Left renal pelvis (tissue), 4 donors: ENCODE measurements around the gene ACTRT3. TPM values are rescaled to one million over a fixed set of nuclear protein-coding genes. Genes with fewer than 3 reads are reported as not detected.

Experiments
- DNase-seq, 4 donors: peaks; one replicate each; pipeline ENCODE4 v3.0.0-alpha.2; 2013; ENCODE audit warnings: low read depth in 4 of 4, low spot score in 3 of 4
- polyA plus RNA-seq, 4 donors: library from polyadenylated mRNA; unstranded; fragments of 120-200 nt; gene quantifications; one replicate each; pipeline ENCODE4 v1.2.1, GENCODE V29; 2013; ENCODE audit not compliant: insufficient read length in 4 of 4

ACTRT3 gene
- polyA plus RNA-seq = 1 to 10 TPM; 3.4 to 5.3 (median 3.9) TPM

- DNase-seq = peak; percentile 44 to 61 (median 57)
Observed at GRCh38 chr3:169769287-169770181, at the start of gene ACTRT3. Gene ACTRT3 (minus strand): TSS chr3:169769561. CDS start chr3:169769520, 41 bp downstream.

GRCh38 chr3:169818316-169818715 is 49.0 kb upstream of the ACTRT3 start:
- DNase-seq = no peak

DNA sequence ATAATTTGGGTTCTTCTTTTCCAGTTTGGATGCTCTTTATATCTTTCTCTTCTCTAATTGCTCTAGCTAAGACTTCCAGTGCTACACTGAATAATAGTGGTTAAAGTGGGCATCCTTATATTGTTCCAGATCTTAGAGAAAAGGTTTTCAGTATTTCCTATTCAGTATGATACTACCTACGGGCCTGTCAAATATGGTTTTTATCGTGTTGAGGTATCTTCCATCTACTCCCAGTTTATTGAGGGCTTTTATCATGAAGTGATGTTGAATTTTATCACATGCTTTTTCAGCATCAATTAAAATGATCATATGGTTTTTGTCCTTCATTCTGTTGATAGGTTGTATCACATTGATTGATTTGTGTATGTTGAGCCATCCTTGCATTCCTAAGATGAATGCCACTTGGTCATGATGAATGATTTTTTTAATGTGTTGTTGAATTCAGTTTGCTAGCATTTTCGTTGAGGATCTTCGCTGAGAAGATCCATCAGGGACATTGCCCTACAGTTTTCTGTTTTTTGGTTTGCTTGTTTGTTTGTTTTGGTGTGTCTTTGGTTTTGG is 46.3 kb upstream of the ACTRT3 start:
- no peak for DNase-seq

- no peak for DNase-seq
Observed at GRCh38 chr3:169813757-169814517, 44.6 kb upstream of the ACTRT3 start.

GRCh38 chr3:169813278-169813677 is 43.9 kb upstream of the ACTRT3 start:
- DNase-seq = no peak

GRCh38 chr3:169812332-169813235 is 43.2 kb upstream of the ACTRT3 start, which contains the start of the genes LRRC34 and LRRIQ4:
Gene LRRC34 (minus strand): TSS chr3:169812904. CDS start chr3:169812548, 356 bp downstream.
Gene LRRIQ4 (plus strand): TSS chr3:169812870. CDS start chr3:169821922, 9,052 bp downstream.
- DNase-seq = peak; percentile 46 to 61 (median 56)

DNA sequence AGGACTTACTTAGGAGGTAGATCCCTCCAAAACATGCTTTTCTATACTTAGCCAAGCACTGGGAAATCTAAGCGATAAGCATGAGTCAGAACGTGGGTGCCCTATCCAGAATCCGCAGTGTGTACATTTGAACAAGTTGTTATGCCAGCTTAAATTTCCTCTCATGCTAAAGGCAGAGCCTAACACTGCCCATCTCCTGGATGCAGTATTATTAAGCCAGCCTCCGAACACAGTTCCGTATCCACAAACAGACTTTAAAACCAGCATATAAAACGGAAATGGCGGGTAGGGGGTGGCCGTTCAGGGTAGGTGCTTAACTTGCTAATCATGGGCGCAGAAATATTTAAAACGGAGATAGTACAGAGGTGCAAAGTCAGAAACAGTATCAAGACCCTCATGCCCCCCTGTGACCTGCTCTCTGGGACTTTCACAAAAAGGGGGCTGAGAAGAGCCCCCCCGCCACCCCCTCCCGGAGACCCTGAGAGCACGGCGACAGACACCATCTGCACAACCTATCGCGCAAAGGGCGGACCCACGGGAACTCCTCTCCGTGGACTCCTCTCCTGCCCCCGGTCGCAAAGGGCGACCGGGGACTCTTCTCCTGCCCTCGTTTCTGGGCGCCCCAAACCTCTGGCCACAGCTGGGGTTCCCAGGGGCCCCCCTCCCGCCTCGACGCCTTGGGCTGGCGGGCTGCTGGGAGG is 42.4 kb upstream of the ACTRT3 start:
- DNase-seq = peak in 3 of 4 donors; percentile 14 to 36 (median 22)

DNA sequence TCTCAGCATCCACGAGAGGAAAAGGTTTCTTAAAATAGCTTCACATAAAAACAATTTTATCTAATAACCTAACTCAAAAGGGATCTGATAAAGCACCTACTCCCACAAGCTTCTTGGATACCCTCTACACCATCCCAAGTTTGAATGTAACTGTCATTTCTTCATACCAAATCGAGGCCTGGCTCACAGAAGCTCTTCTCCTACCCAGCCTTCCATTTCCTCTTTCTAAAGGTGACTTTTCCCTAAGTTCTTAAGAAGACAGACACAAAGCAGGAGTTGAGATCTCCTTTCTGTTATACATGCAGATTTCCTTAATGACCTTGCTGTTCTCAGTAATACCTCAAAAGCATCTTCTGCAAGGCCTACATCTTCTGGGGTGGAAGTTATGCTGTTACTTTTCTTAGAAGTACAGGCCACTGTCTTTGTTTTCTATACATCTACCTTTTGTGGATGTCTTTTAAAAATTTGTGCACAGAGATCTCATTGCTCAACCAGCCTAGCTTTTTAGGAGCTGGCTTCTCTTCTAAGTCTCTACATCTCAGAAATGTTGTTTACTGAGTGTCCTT is 40.0 kb upstream of the ACTRT3 start:
- DNase-seq = no peak

- no peak for DNase-seq
Observed at GRCh38 chr3:169804681-169805080, 35.3 kb upstream of the ACTRT3 start.

DNA sequence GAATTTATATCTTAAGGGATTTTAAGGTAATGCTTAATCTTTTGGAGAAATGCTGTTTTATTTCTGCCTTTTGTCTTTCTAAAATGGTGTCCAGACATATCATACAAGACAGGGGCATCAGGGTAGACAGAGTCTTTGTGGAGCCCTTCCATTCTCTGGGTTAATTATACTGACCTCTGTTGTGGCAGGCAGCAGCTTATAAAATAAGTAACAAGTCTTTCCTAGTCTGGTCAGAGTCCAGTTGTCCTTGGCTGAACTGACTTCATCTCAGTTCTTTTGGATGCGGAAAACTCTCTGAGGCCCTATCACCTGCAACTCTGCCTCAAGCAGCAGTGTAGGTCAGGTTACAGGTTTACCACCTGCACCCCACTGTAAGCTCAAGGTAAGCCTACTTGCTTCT is 23.0 kb upstream of the ACTRT3 start:
- no peak for DNase-seq

GRCh38 chr3:169790687-169791429 is 21.5 kb upstream of the ACTRT3 start:
- no peak for DNase-seq

GRCh38 chr3:169790219-169790618 is 20.9 kb upstream of the ACTRT3 start:
- no peak for DNase-seq

DNA sequence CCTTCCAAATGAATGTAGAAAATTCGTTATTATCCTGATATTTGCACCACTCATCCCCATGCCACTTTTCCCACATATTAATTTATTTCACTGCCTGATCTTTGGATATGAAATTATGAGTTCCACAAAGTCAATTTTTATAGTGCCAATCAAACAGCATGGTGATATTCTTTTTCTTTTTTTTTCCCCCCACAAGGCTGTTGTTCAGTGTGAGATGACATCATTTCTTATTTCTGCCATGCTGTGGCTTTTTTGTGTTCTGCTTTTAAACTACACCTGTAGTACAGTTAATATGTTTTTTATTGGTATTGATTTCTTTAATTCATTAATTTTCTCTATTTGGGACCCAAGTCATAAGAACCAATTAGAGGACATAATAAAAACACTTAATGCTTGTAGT is 18.4 kb upstream of the ACTRT3 start:
- no peak for DNase-seq

DNA sequence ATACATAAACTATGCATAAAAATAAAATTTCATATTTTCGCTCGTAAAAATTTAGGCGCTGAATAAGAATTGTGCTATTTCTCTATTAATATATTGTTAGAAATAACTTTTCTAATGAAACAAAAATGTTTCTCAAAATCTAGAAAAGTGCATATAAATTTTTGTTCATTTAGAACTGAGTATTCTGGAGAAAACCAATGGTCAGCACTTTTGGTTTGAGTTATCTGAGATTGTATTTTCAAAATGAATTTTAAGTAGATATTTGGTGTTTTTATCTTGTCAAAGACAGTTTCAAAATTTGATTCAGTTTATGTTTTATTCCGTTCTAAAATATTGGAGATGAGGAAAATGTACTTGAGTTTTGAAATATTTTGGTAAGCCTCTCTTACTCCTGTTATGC is 17.8 kb upstream of the ACTRT3 start:
- no peak for DNase-seq

- DNase-seq = no peak
Observed at GRCh38 chr3:169781209-169781855, 12.0 kb upstream of the ACTRT3 start.

DNA sequence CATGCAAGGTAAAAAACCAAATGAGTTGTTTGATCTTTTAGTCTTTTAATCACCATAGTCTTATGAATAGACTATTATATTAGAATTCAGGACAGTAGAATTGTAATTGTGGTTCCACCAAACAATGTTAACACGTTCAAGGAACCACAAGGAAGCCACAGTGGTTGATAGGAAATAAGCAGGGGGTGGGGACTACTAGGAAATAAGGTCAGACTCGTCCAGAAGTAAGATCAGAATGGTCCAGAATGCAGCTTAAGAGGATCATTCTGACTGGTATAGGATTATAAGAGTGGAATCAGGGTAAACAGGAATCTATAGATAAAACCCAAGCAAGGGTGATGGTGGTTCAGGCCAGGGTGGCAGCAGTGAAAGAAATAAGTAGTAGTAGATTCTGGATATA is 11.4 kb upstream of the ACTRT3 start:
- DNase-seq = no peak

GRCh38 chr3:169777822-169778221 is 8.5 kb upstream of the ACTRT3 start:
- DNase-seq = no peak

- no peak for DNase-seq
Observed at GRCh38 chr3:169774186-169774585, 4.8 kb upstream of the ACTRT3 start.
